Prostate gland (tissue), 1 donor: ENCODE results near the gene SUFU.

Experiments
- POLR2A ChIP-seq: fragments of 450-650 bp; IDR thresholded peaks from one replicate; pipeline ENCODE4 v1.6.1; 2016; ENCODE audit warnings: antibody characterized with exemption, mild to moderate bottlenecking
- POLR2AphosphoS5 ChIP-seq: sonication (generic); formaldehyde crosslinking; IDR thresholded peaks from one replicate; pipeline ENCODE4 v1.6.1; 2017; ENCODE audit warnings: antibody characterized with exemption

GRCh38 chr10:102627291-102627735 lies 123.5 kb downstream of the SUFU start:
- TF ChIP-seq POLR2AphosphoS5 (no peak), POLR2A (no peak)
